ENCODE data around the gene GATAD2B.

- TF ChIP-seq, protein P1, sequence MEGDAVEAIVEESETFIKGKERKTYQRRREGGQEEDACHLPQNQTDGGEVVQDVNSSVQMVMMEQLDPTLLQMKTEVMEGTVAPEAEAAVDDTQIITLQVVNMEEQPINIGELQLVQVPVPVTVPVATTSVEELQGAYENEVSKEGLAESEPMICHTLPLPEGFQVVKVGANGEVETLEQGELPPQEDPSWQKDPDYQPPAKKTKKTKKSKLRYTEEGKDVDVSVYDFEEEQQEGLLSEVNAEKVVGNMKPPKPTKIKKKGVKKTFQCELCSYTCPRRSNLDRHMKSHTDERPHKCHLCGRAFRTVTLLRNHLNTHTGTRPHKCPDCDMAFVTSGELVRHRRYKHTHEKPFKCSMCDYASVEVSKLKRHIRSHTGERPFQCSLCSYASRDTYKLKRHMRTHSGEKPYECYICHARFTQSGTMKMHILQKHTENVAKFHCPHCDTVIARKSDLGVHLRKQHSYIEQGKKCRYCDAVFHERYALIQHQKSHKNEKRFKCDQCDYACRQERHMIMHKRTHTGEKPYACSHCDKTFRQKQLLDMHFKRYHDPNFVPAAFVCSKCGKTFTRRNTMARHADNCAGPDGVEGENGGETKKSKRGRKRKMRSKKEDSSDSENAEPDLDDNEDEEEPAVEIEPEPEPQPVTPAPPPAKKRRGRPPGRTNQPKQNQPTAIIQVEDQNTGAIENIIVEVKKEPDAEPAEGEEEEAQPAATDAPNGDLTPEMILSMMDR (IDR thresholded peaks at IDR 0.05), result peak in 1 of 5 experiments; percentile 23
- peak in 1 of 2 donors; percentile 16 for TF ChIP-seq EP300 (IDR thresholded peaks at IDR 0.05)
- TF ChIP-seq POLR2A (IDR thresholded peaks at IDR 0.05), result peak in 1 of 2 donors; percentile 45
Measured at GRCh38 chr1:153775458-153776327, 147.1 kb downstream of the GATAD2B start.
